ENCODE data around the gene PPFIA3.

- TF ChIP-seq CTCF (IDR thresholded peaks at IDR 0.05), result no peak
- TF ChIP-seq POLR2A (IDR thresholded peaks at IDR 0.05), result no peak
Measured at GRCh38 chr19:49155005-49155819, 35.9 kb downstream of the PPFIA3 start, which contains the start of gene HRC.

All from esophagus squamous epithelium (tissue), 4 donors.